Measurements from ENCODE around the gene SOBP. TPM values are rescaled to one million over a fixed set of nuclear protein-coding genes. Genes with fewer than 3 reads are reported as not detected.

The SOBP gene
- total and polyA plus RNA-seq, 2 experiments from 2014 or later: 1.5 to 3.0 TPM

DNA sequence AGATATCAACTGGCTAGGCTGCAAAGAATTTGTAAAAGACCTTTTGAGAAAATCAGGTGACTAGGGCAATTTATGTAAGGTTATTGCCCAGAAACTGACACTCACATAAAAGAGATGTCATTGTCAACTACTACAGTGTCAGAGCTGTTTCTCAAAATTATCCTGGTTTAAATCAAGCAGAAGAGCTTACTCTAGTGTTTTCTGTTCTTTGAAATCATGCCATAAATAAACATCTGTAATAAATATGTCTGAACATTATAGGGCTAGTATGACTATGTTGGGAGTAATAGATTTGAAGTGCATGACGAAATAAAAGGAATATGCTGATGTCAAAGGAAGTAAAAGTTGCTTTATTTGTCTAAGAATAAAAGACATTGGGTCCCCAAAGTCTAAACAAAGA, 19.6 kb upstream of the SOBP start:
- Histone ChIP-seq H3K4me3 (no peak overlapping the region), H4K20me1 (replicated peaks; ENCODE audit: insufficient read depth) (no peaks in the 10 kb centered on the region), H3K4me1 (ENCODE audit: insufficient read depth) (peaks cover 14% of the 10 kb centered on the region; the same call in 1 of the 2 replicates), H3K4me2 (no peak overlapping the region), H3K27me3 (ENCODE audit: insufficient read depth) (no peaks in the 10 kb centered on the region), H3K9me2 (ENCODE audit: insufficient read depth) (no peaks in the 10 kb centered on the region), H3F3A (replicated peaks; ENCODE audit: low read depth) (no peaks in the 10 kb centered on the region), H3K36me3 (ENCODE audit: insufficient read depth) (no peaks in the 10 kb centered on the region), H3K27ac (ENCODE audit: low read depth) (no peak overlapping the region), H2AFZ (no peak overlapping the region), H3K79me2 (replicated peaks; ENCODE audit: insufficient read depth) (no peaks in the 10 kb centered on the region)
- DNase-seq (ENCODE audit: low spot score) (no peak), ATAC-seq (no peak)
- Mint-ChIP-seq H3K27me3 (ENCODE audit: insufficient read depth, low read depth, poor library complexity) (peaks cover 3% of the 10 kb centered on the region), H3K4me1 (peaks cover 17% of the 10 kb centered on the region), H3K9me3 (no peaks in the 10 kb centered on the region), H3K36me3 (ENCODE audit: low read depth) (no peaks in the 10 kb centered on the region), H3K27ac (no peak overlapping the region), H3K4me3 (no peak overlapping the region)
- no peak for TF ChIP-seq NANOG (IDR thresholded peaks at IDR 0.05; ENCODE audit: borderline replicate concordance)
- no peak for TF ChIP-seq POLR2AphosphoS5 (IDR thresholded peaks at IDR 0.05; ENCODE audit: low read depth)
- no peak for TF ChIP-seq ZNF331 (CRISPR knock-in tag; IDR thresholded peaks at IDR 0.05; ENCODE audit: low read depth)
- no peak for TF ChIP-seq CREB1 (CRISPR knock-in tag; IDR thresholded peaks at IDR 0.05; ENCODE audit: low read depth)
- TF ChIP-seq, protein P1, sequence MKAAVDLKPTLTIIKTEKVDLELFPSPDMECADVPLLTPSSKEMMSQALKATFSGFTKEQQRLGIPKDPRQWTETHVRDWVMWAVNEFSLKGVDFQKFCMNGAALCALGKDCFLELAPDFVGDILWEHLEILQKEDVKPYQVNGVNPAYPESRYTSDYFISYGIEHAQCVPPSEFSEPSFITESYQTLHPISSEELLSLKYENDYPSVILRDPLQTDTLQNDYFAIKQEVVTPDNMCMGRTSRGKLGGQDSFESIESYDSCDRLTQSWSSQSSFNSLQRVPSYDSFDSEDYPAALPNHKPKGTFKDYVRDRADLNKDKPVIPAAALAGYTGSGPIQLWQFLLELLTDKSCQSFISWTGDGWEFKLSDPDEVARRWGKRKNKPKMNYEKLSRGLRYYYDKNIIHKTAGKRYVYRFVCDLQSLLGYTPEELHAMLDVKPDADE (IDR thresholded peaks at IDR 0.05): no peak
- TF ChIP-seq EZH2phosphoT487 (IDR thresholded peaks at IDR 0.05; ENCODE audit: unreplicated experiment): no peak
- TF ChIP-seq EZH2 (IDR thresholded peaks at IDR 0.05; ENCODE audit: low read depth, unreplicated experiment): no peak
- no peak for TF ChIP-seq JUNB (IDR thresholded peaks at IDR 0.05; ENCODE audit: unreplicated experiment)
- TF ChIP-seq, protein P2, sequence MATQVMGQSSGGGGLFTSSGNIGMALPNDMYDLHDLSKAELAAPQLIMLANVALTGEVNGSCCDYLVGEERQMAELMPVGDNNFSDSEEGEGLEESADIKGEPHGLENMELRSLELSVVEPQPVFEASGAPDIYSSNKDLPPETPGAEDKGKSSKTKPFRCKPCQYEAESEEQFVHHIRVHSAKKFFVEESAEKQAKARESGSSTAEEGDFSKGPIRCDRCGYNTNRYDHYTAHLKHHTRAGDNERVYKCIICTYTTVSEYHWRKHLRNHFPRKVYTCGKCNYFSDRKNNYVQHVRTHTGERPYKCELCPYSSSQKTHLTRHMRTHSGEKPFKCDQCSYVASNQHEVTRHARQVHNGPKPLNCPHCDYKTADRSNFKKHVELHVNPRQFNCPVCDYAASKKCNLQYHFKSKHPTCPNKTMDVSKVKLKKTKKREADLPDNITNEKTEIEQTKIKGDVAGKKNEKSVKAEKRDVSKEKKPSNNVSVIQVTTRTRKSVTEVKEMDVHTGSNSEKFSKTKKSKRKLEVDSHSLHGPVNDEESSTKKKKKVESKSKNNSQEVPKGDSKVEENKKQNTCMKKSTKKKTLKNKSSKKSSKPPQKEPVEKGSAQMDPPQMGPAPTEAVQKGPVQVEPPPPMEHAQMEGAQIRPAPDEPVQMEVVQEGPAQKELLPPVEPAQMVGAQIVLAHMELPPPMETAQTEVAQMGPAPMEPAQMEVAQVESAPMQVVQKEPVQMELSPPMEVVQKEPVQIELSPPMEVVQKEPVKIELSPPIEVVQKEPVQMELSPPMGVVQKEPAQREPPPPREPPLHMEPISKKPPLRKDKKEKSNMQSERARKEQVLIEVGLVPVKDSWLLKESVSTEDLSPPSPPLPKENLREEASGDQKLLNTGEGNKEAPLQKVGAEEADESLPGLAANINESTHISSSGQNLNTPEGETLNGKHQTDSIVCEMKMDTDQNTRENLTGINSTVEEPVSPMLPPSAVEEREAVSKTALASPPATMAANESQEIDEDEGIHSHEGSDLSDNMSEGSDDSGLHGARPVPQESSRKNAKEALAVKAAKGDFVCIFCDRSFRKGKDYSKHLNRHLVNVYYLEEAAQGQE (IDR thresholded peaks at IDR 0.05; ENCODE audit: unreplicated experiment): no peak
- TF ChIP-seq, protein P3, sequence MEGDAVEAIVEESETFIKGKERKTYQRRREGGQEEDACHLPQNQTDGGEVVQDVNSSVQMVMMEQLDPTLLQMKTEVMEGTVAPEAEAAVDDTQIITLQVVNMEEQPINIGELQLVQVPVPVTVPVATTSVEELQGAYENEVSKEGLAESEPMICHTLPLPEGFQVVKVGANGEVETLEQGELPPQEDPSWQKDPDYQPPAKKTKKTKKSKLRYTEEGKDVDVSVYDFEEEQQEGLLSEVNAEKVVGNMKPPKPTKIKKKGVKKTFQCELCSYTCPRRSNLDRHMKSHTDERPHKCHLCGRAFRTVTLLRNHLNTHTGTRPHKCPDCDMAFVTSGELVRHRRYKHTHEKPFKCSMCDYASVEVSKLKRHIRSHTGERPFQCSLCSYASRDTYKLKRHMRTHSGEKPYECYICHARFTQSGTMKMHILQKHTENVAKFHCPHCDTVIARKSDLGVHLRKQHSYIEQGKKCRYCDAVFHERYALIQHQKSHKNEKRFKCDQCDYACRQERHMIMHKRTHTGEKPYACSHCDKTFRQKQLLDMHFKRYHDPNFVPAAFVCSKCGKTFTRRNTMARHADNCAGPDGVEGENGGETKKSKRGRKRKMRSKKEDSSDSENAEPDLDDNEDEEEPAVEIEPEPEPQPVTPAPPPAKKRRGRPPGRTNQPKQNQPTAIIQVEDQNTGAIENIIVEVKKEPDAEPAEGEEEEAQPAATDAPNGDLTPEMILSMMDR (conservative IDR thresholded peaks at IDR 0.05; ENCODE audit: low read depth in 2 of 2): no peak
- TF ChIP-seq, protein P4, sequence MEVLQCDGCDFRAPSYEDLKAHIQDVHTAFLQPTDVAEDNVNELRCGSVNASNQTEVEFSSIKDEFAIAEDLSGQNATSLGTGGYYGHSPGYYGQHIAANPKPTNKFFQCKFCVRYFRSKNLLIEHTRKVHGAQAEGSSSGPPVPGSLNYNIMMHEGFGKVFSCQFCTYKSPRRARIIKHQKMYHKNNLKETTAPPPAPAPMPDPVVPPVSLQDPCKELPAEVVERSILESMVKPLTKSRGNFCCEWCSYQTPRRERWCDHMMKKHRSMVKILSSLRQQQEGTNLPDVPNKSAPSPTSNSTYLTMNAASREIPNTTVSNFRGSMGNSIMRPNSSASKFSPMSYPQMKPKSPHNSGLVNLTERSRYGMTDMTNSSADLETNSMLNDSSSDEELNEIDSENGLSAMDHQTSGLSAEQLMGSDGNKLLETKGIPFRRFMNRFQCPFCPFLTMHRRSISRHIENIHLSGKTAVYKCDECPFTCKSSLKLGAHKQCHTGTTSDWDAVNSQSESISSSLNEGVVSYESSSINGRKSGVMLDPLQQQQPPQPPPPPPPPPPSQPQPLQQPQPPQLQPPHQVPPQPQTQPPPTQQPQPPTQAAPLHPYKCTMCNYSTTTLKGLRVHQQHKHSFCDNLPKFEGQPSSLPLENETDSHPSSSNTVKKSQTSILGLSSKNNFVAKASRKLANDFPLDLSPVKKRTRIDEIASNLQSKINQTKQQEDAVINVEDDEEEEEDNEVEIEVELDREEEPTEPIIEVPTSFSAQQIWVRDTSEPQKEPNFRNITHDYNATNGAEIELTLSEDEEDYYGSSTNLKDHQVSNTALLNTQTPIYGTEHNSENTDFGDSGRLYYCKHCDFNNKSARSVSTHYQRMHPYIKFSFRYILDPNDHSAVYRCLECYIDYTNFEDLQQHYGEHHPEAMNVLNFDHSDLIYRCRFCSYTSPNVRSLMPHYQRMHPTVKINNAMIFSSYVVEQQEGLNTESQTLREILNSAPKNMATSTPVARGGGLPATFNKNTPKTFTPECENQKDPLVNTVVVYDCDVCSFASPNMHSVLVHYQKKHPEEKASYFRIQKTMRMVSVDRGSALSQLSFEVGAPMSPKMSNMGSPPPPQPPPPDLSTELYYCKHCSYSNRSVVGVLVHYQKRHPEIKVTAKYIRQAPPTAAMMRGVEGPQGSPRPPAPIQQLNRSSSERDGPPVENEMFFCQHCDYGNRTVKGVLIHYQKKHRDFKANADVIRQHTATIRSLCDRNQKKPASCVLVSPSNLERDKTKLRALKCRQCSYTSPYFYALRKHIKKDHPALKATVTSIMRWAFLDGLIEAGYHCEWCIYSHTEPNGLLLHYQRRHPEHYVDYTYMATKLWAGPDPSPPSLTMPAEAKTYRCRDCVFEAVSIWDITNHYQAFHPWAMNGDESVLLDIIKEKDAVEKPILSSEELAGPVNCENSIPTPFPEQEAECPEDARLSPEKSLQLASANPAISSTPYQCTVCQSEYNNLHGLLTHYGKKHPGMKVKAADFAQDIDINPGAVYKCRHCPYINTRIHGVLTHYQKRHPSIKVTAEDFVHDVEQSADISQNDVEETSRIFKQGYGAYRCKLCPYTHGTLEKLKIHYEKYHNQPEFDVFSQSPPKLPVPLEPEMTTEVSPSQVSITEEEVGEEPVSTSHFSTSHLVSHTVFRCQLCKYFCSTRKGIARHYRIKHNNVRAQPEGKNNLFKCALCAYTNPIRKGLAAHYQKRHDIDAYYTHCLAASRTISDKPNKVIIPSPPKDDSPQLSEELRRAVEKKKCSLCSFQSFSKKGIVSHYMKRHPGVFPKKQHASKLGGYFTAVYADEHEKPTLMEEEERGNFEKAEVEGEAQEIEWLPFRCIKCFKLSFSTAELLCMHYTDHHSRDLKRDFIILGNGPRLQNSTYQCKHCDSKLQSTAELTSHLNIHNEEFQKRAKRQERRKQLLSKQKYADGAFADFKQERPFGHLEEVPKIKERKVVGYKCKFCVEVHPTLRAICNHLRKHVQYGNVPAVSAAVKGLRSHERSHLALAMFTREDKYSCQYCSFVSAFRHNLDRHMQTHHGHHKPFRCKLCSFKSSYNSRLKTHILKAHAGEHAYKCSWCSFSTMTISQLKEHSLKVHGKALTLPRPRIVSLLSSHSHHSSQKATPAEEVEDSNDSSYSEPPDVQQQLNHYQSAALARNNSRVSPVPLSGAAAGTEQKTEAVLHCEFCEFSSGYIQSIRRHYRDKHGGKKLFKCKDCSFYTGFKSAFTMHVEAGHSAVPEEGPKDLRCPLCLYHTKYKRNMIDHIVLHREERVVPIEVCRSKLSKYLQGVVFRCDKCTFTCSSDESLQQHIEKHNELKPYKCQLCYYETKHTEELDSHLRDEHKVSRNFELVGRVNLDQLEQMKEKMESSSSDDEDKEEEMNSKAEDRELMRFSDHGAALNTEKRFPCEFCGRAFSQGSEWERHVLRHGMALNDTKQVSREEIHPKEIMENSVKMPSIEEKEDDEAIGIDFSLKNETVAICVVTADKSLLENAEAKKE (CRISPR knock-in tag; IDR thresholded peaks at IDR 0.05): no peak
- no peak for TF ChIP-seq ZNF114 (CRISPR knock-in tag; IDR thresholded peaks at IDR 0.05)
- no peak for TF ChIP-seq STAT1 (IDR thresholded peaks at IDR 0.05; ENCODE audit: unreplicated experiment)
